GM12878 (cell line): ENCODE measurements around the gene ALDH1A1. TPM values are rescaled to one million over a fixed set of nuclear protein-coding genes. Genes with fewer than 3 reads are reported as not detected.

Source experiments
- ATAC-seq: fragments of 200-7000 bp; cut with Tn5 transposase; 3 replicates; pipeline ENCODE4 v1.9.1; 2020; ENCODE audit warnings: mild to moderate bottlenecking, moderate library complexity
- BruUV-seq: library from RNA; stranded (reverse); fragments of 400-500 nt; replicated peaks from 2 replicates; lab custom pipeline; 2021; lab: Mats Ljungman, UMichigan
- CTCF ChIA-PET: fragments of 300-600 bp; sonication (Branson Sonifier 250); formaldehyde crosslinking; extraction: SDS; loops from one replicate; lab custom pipeline; 2021; ENCODE audit warnings: inconsistent platforms; lab: Yijun Ruan, JAX
- POLR2A ChIA-PET: fragments of 350-600 bp; formaldehyde crosslinking; extraction: SDS; loops from one replicate; lab custom pipeline; 2021; ENCODE audit warnings: inconsistent platforms; lab: Charles Lee
- RAD21 ChIA-PET: fragments of 300-600 bp; sonication (Branson Sonifier 250); formaldehyde crosslinking; loops from one replicate; lab custom pipeline; 2023; ENCODE audit warnings: antibody characterized with exemption; ENCODE audit not compliant: unreplicated experiment; lab: Charles Lee
- SMC1A ChIA-PET: fragments of 300-600 bp; sonication (Branson Sonifier 250); formaldehyde crosslinking; loops from one replicate; lab custom pipeline; 2023; ENCODE audit not compliant: unreplicated experiment, uncharacterized antibody; lab: Charles Lee
- DNase-seq: peaks from one replicate; pipeline ENCODE4 v3.0.0-alpha.2; 2011; ENCODE audit warnings: low read depth, low spot score
- FAIRE-seq: peaks from 3 replicates; lab custom pipeline; 2011; peaks lifted over from hg19 to GRCh38; lab: Jason Lieb, UNC
- H2AFZ ChIP-seq: 2 replicates; pipeline ENCODE4 v1.6.0; 2011; ENCODE audit warnings: low read depth, low read length, control low read depth; ENCODE audit not compliant: control insufficient read depth
- H3K27ac ChIP-seq: 2 replicates; pipeline ENCODE4 v1.5.1; 2011; ENCODE audit warnings: control low read depth; ENCODE audit not compliant: control insufficient read depth, insufficient read depth
- H3K27me3 ChIP-seq, 2 experiments: replicated peaks in 1 of 2; 2 replicates each; pipeline versions ENCODE4 v1.6.0 to v1.6.1; 2011; ENCODE audit warnings: low read length in 1 of 2; ENCODE audit not compliant: control insufficient read depth in 2 of 2, insufficient read depth in 2 of 2
- H3K36me3 ChIP-seq, 2 experiments: 2 replicates each; pipeline ENCODE4 v1.5.1; 2011; ENCODE audit warnings: low read length in 1 of 2; ENCODE audit not compliant: control insufficient read depth in 2 of 2, insufficient read depth in 2 of 2
- H3K4me1 ChIP-seq: 2 replicates; pipeline ENCODE4 v1.6.1; 2011; ENCODE audit warnings: mild to moderate bottlenecking, low read length, moderate library complexity, mixed read lengths; ENCODE audit not compliant: control insufficient read depth, insufficient read depth
- H3K4me2 ChIP-seq: 2 replicates; pipeline ENCODE4 v1.6.0; 2011; ENCODE audit warnings: control low read depth; ENCODE audit not compliant: control insufficient read depth, insufficient read depth
- H3K4me3 ChIP-seq: fragments of 200-600 bp; sonication (generic); 2 replicates; pipeline ENCODE4 v1.5.1; 2016
- H3K79me2 ChIP-seq: 2 replicates; pipeline ENCODE4 v1.6.0; 2011; ENCODE audit warnings: low read length; ENCODE audit not compliant: control insufficient read depth, insufficient read depth
- H3K9ac ChIP-seq: 2 replicates; pipeline ENCODE4 v1.8.0; 2011; ENCODE audit warnings: low read length, control low read depth, mixed read lengths; ENCODE audit not compliant: control insufficient read depth, insufficient read depth
- H3K9me3 ChIP-seq: replicated peaks from 3 replicates; pipeline ENCODE4 v1.5.1; 2011; ENCODE audit warnings: mild to moderate bottlenecking, low read length; ENCODE audit not compliant: control insufficient read depth, insufficient read depth
- H4K20me1 ChIP-seq: 2 replicates; pipeline ENCODE4 v1.6.0; 2011; ENCODE audit not compliant: control insufficient read depth, insufficient read depth
- ATF2 ChIP-seq: IDR thresholded peaks from 2 replicates; pipeline ENCODE4 v1.6.1; 2012; ENCODE audit warnings: low read length, inconsistent platforms
- CBFB ChIP-seq: IDR thresholded peaks from 2 replicates; pipeline ENCODE4 v1.6.1; 2016; ENCODE audit warnings: antibody characterized with exemption, low read depth
- CEBPB ChIP-seq, 2 experiments: fragments of 150-350 bp in 1 of 2; IDR thresholded peaks; 2 replicates each; pipeline ENCODE4 v1.6.1; 2012 to 2014; ENCODE audit warnings: low read depth in 2 of 2, low read length in 2 of 2, borderline replicate concordance in 1 of 2, inconsistent platforms in 1 of 2
- CREB1 ChIP-seq: IDR thresholded peaks from 2 replicates; pipeline ENCODE4 v1.6.1; 2012; ENCODE audit warnings: low read depth, mild to moderate bottlenecking, inconsistent platforms
- ELK1 ChIP-seq: IDR thresholded peaks from 2 replicates; pipeline ENCODE4 v1.6.1; 2012; ENCODE audit warnings: low read depth, low read length, improper control_type of control experiment
- IKZF2 ChIP-seq, 2 experiments: fragments of 450-650 bp; IDR thresholded peaks; 2 replicates each; pipeline ENCODE4 v1.6.1; 2017; ENCODE audit warnings: mild to moderate bottlenecking in 2 of 2, moderate library complexity in 2 of 2
- IRF4 ChIP-seq: IDR thresholded peaks from 2 replicates; pipeline ENCODE4 v1.6.1; 2011; ENCODE audit warnings: low read depth, low read length
- JUND ChIP-seq: IDR thresholded peaks from 2 replicates; pipeline ENCODE4 v1.6.1; 2012; ENCODE audit warnings: low read depth, mild to moderate bottlenecking, low read length, improper control_type of control experiment, moderate library complexity
- KAT2A ChIP-seq: conservative IDR thresholded peaks from 2 replicates; pipeline ENCODE4 v1.6.1; 2011; ENCODE audit warnings: low read depth, low read length; ENCODE audit not compliant: control insufficient read depth
- NKRF ChIP-seq: fragments of 450-650 bp; conservative IDR thresholded peaks from 2 replicates; pipeline ENCODE4 v1.6.1; 2017; ENCODE audit warnings: mild to moderate bottlenecking, moderate library complexity
- PAX8 ChIP-seq: fragments of 450-650 bp; IDR thresholded peaks from 2 replicates; pipeline ENCODE4 v1.6.1; 2017; ENCODE audit warnings: mild to moderate bottlenecking, moderate library complexity
- PKNOX1 ChIP-seq: fragments of 450-650 bp; IDR thresholded peaks from 2 replicates; pipeline ENCODE4 v1.6.1; 2016; ENCODE audit warnings: mild to moderate bottlenecking
- RUNX3 ChIP-seq: IDR thresholded peaks from 2 replicates; pipeline ENCODE4 v1.6.1; 2012; ENCODE audit warnings: low read length, inconsistent platforms
- SIX5 ChIP-seq: IDR thresholded peaks from 2 replicates; pipeline ENCODE4 v1.6.1; 2011; ENCODE audit warnings: mild to moderate bottlenecking, low read depth, low read length, moderate library complexity; ENCODE audit not compliant: severe bottlenecking
- SREBF2 ChIP-seq: IDR thresholded peaks from 2 replicates; pipeline ENCODE4 v1.6.1; 2012; ENCODE audit warnings: mild to moderate bottlenecking, low read length
- ZBTB11 ChIP-seq: fragments of 450-650 bp; formaldehyde crosslinking; IDR thresholded peaks from 2 replicates; pipeline ENCODE4 v1.5.0; 2022; ENCODE audit warnings: mild to moderate bottlenecking, missing genetic modification characterization
- ZSCAN29 ChIP-seq: fragments of 450-650 bp; IDR thresholded peaks from 2 replicates; pipeline ENCODE4 v1.6.1; 2017; ENCODE audit warnings: mild to moderate bottlenecking, moderate library complexity
- ZZZ3 ChIP-seq: IDR thresholded peaks from 2 replicates; pipeline ENCODE4 v1.6.1; 2011; ENCODE audit warnings: low read depth; ENCODE audit not compliant: control insufficient read depth, insufficient read length
- WGBS: methylation state at CpG from one replicate; pipeline ENCODE4 v1.1.6; 2016; ENCODE audit warnings: low lambda C conversion rate; ENCODE audit not compliant: insufficient replicate concordance, insufficient coverage; ENCODE audit errors: missing lambda C conversion rate; 5-methylcytosine and 5-hydroxymethylcytosine counted together
- in situ Hi-C: fragments of 300-500 bp; cut with MboI; formaldehyde crosslinking; loops from 9 replicates; pipeline ENCODE4 v1.14.3; 2018; ENCODE audit warnings: mixed read lengths
- intact Hi-C: fragments of 100-400 bp; cut with micrococcal nuclease; formaldehyde crosslinking; loops from one replicate; pipeline ENCODE4 v1.14.2; 2022; ENCODE audit not compliant: unreplicated experiment
- polyA plus RNA-seq, 11 experiments: library from polyadenylated mRNA; depleted of rRNA in 4 of 11; unstranded in 6 of 11; stranded (reverse) in 5 of 11; fragments of >200 nt; fragmentation: Nextera tagmentation in 4 of 11; fragmentation: Illumina TruSeq in 1 of 11; extraction: Ambion mirVana in 4 of 11; extraction: Trizol in 1 of 11; gene quantifications; 1 replicate in 1 of 11; 2 replicates in 10 of 11; pipeline versions ENCODE4 v1.2.1 to v1.2.3, GENCODE V29; 2011 to 2016; ENCODE audit warnings: inconsistent platforms in 2 of 11, missing spikeins in 2 of 11, low read depth in 1 of 11
- total RNA-seq, 4 experiments: library from RNA; depleted of rRNA in 3 of 4; stranded (reverse); fragments of >200 nt in 3 of 4; fragmentation: Illumina TruSeq in 1 of 4; extraction: Trizol in 1 of 4; gene quantifications; 2 replicates each; pipeline versions ENCODE4 v1.2.1 to v1.2.3, GENCODE V29; 2013 to 2021

Gene ALDH1A1
- total and polyA plus RNA-seq, 10 of the 15 experiments (the other 5 are each of a cell fraction or from before 2014, with no cell fraction given): 0.03 to 0.54 TPM; not detected in 8

GRCh38 chr9:72955571-72955970 lies 2.7 kb upstream of the ALDH1A1 start:
- Histone ChIP-seq H3K9ac (no peak overlapping the region), H3K4me1 (no peaks in the 10 kb centered on the region), H3K27ac (no peak overlapping the region), H3K79me2 (no peaks in the 10 kb centered on the region), H3K36me3 (no peaks in the 10 kb centered on the region), H3K9me3 (no peaks in the 10 kb centered on the region), H3K4me3 (no peak overlapping the region), H3K27me3 (no peaks in the 10 kb centered on the region; a peak in 1 of 4 replicates), H2AFZ (no peak overlapping the region), H4K20me1 (no peaks in the 10 kb centered on the region), H3K4me2 (no peak overlapping the region)
- RAD21 ChIA-PET: no interaction called here
- DNase-seq (no peak), FAIRE-seq (no peak), ATAC-seq (no peak)
- in situ Hi-C loops: no loop called here
- SMC1A ChIA-PET: no interaction called here
- no TSS peak for BruUV-seq
- POLR2A ChIA-PET: no interaction called here
- 0% methylated on average over 1 of the region's 1 CpG for WGBS
- intact Hi-C loops: no loop called here
- CTCF ChIA-PET: no interaction called here
- TF ChIP-seq ZZZ3 (no peak), IRF4 (no peak), CREB1 (no peak), NKRF (no peak), SIX5 (no peak), KAT2A (no peak), RUNX3 (no peak), SREBF2 (no peak), CEBPB (IDR thresholded peaks at IDR 0.05; ENCODE audit: borderline replicate concordance in 1 of 2, low read depth in 2 of 2, low read length in 2 of 2) (no peak), PKNOX1 (no peak), ZSCAN29 (no peak), ATF2 (no peak), ZBTB11 (CRISPR knock-in tag) (no peak), PAX8 (no peak), ELK1 (no peak), CBFB (no peak), JUND (no peak), IKZF2 (IDR thresholded peaks at IDR 0.05) (no peak)
